Duodenal mucosa (tissue), 2 donors: ENCODE measurements around the gene REC8.
"Not testable (repeated sequence)": the region's sequence is repeated elsewhere in the genome, so short reads cannot be mapped to it uniquely, and the experiment has no call there.

Experiments used
- H3K27ac ChIP-seq: one replicate; pipeline ENCODE4 v1.7.0; 2013; ENCODE audit warnings: low read depth, low read length
- H3K27me3 ChIP-seq, 2 donors: one replicate each; pipeline ENCODE4 v1.7.0; 2013; ENCODE audit warnings: low read length in 2 of 2, control low read depth in 1 of 2; ENCODE audit not compliant: insufficient read depth in 2 of 2, control insufficient read depth in 1 of 2
- H3K36me3 ChIP-seq, 2 donors: one replicate each; pipeline ENCODE4 v1.7.0; 2013; ENCODE audit warnings: low read length in 2 of 2, control low read depth in 1 of 2; ENCODE audit not compliant: insufficient read depth in 2 of 2, control insufficient read depth in 1 of 2
- H3K4me1 ChIP-seq, 2 donors: one replicate each; pipeline ENCODE4 v1.7.0; 2013; ENCODE audit warnings: low read length in 2 of 2, control low read depth in 1 of 2; ENCODE audit not compliant: insufficient read depth in 2 of 2, control insufficient read depth in 1 of 2
- H3K4me3 ChIP-seq, 2 donors: one replicate each; pipeline ENCODE4 v1.7.0; 2013; ENCODE audit warnings: low read length in 2 of 2, low read depth in 1 of 2
- H3K9ac ChIP-seq, 2 donors: one replicate each; pipeline ENCODE4 v1.7.0; 2013; ENCODE audit warnings: low read length in 2 of 2, low read depth in 1 of 2
- H3K9me3 ChIP-seq, 2 donors: one replicate each; pipeline ENCODE4 v1.7.0; 2013; ENCODE audit warnings: low read length in 2 of 2, control low read depth in 1 of 2; ENCODE audit not compliant: control insufficient read depth in 1 of 2

Gene REC8

DNA sequence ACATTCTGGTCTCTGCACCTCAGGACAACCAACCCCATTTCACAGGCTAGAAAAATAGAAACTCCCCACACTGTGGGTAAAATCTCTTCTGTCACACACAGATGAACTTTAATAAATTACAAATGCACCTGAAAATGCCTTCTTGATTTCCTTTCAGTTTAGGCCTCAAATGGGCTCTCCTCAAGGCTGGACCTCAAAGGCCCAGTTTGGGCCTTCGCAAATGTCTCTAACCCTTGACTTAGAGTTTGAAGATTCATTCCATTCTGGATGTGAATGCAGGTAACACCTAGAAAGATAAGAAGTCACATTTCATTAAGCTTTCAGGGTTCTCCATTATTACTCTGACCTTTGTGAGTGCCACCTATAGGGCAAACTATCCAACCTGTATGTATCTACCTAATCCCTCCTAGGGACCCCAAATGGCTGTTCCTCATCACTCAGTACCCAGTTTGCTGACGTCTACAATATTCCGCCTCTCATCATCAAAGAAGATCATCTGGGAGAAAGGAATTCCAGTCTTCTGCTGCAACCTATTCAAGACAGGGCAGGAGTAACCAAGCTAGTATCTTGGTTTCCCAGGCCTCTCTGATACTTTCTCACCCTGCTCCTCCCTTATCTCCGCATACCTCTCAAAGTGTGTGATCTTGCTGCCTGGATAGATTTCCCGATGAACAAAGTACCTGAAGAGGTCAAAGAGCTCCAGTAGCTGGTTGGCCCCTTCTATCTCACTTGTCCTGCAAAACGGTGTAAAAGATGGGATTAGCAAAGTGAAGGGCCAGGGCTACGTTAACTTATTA, 42.2 kb downstream of the REC8 start:
- H3K27ac ChIP-seq = peak overlapping the region; percentile 97

GRCh38 chr14:24215495-24216344, 43.8 kb downstream of the REC8 start, which contains the start of gene MDP1:
MDP1 (minus strand) TSS chr14:24216066; CDS start chr14:24215955, 111 bp downstream.
- H3K9ac ChIP-seq = peak within 1 kb of the TSS; percentile 83 to 99
- no peaks in the 10 kb centered on the region for H3K9me3 ChIP-seq
- peak within 1 kb of the TSS; percentile 74 for H3K27ac ChIP-seq
- peaks cover 16 to 21% of the 10 kb centered on the region in 2 donors for H3K4me1 ChIP-seq
- H3K27me3 ChIP-seq = no peaks in the 10 kb centered on the region
- H3K4me3 ChIP-seq = peak within 1 kb of the TSS; percentile 84 to 96
- peaks cover under 1 to 20% of the 10 kb centered on the region in 2 donors for H3K36me3 ChIP-seq

More for the DNA sequence above, 42.2 kb downstream of the REC8 start:
- Histone ChIP-seq H3K4me1 (peaks cover 16 to 21% of the 10 kb centered on the region in 2 donors), H3K9me3 (no peaks in the 10 kb centered on the region), H3K27me3 (no peaks in the 10 kb centered on the region), H3K4me3 (peak overlapping the region; percentile 78 to 93), H3K9ac (peak overlapping the region; percentile 90 to 95), H3K36me3 (peaks cover 13 to 37% of the 10 kb centered on the region in 2 donors)

- Histone ChIP-seq H3K27ac (no peak overlapping the region), H3K4me1 (peaks cover 16 to 21% of the 10 kb centered on the region in 2 donors), H3K27me3 (no peaks in the 10 kb centered on the region), H3K4me3 (peak overlapping the region; percentile 84 to 96), H3K36me3 (peaks cover 0 to 17% of the 10 kb centered on the region in 2 donors), H3K9ac (peak overlapping the region in 1 of 2 donors; percentile 34), H3K9me3 (no peaks in the 10 kb centered on the region)
Observed at GRCh38 chr14:24216345-24216699, 44.4 kb downstream of the REC8 start.

DNA sequence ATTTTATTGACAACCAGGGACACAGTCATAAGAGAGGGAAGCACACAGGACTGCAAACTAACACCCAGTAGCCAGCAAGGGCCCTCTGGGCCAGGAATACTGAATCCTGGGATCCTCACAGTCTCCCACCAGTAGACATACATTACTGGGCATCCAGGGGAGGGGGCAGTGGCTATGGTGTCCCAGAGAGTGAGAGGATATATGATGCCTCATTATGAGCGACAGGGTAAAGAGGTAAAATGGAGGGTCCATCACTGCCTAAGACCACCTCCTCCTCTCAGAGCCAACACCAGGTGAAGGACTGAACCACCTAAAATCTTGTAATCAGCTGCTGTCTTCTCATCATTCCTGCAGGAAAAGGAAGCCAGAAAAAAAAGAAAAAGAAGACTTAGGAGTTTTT, 45.0 kb downstream of the REC8 start:
- not testable (repeated sequence) for H3K4me3 ChIP-seq, H3K27ac ChIP-seq, H3K9ac ChIP-seq, H3K27me3 ChIP-seq, H3K9me3 ChIP-seq
- H3K4me1 ChIP-seq = peaks cover 16 to 21% of the 10 kb centered on the region in 2 donors
- H3K36me3 ChIP-seq = peaks cover 0 to 12% of the 10 kb centered on the region in 2 donors

DNA sequence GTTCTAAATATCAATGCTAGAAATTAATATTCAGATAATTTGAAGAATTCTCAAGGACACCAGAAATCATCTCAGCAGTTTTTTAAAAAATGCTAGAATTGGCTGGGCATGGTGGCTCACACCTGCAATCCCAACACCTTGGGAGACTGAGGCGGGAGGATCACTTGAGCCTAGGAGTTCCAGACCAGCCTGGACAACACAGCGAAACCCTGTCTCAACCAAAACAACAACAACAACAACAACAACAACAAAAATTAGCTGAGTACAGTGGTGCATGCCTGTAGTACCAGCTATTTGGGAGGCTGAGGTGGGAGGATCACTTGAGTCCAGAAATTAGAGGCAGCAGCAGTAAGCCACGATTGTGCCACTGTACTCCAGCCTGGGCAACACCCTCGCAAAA, 47.2 kb downstream of the REC8 start:
- H3K4me3 ChIP-seq = no peak overlapping the region
- H3K27ac ChIP-seq = no peak overlapping the region
- H3K9me3 ChIP-seq = no peaks in the 10 kb centered on the region
- H3K4me1 ChIP-seq = peaks cover 9 to 12% of the 10 kb centered on the region in 2 donors
- H3K36me3 ChIP-seq = peaks cover 0 to 12% of the 10 kb centered on the region in 2 donors
- no peaks in the 10 kb centered on the region for H3K27me3 ChIP-seq
- no peak overlapping the region for H3K9ac ChIP-seq

- H3K9me3 ChIP-seq = no peaks in the 10 kb centered on the region
- no peaks in the 10 kb centered on the region for H3K27me3 ChIP-seq
- H3K9ac ChIP-seq = no peak overlapping the region
- no peak overlapping the region for H3K27ac ChIP-seq
- peaks cover 0 to 12% of the 10 kb centered on the region in 2 donors for H3K36me3 ChIP-seq
- no peak overlapping the region for H3K4me3 ChIP-seq
- H3K4me1 ChIP-seq = peaks cover 5 to 8% of the 10 kb centered on the region in 2 donors
Observed at GRCh38 chr14:24219521-24219920, 47.6 kb downstream of the REC8 start.

- H3K9ac ChIP-seq, H3K27me3 ChIP-seq, H3K9me3 ChIP-seq, H3K4me1 ChIP-seq, H3K27ac ChIP-seq, H3K36me3 ChIP-seq, H3K4me3 ChIP-seq: not testable (repeated sequence)
Observed at GRCh38 chr14:24222987-24223386, 51.1 kb downstream of the REC8 start.

GRCh38 chr14:24224618-24225071, 52.8 kb downstream of the REC8 start:
- H3K4me1 ChIP-seq = no peaks in the 10 kb centered on the region
- H3K36me3 ChIP-seq = no peaks in the 10 kb centered on the region
- H3K27me3 ChIP-seq = no peaks in the 10 kb centered on the region
- no peak overlapping the region for H3K9ac ChIP-seq
- no peaks in the 10 kb centered on the region for H3K9me3 ChIP-seq
- no peak overlapping the region for H3K4me3 ChIP-seq
- no peak overlapping the region for H3K27ac ChIP-seq

DNA sequence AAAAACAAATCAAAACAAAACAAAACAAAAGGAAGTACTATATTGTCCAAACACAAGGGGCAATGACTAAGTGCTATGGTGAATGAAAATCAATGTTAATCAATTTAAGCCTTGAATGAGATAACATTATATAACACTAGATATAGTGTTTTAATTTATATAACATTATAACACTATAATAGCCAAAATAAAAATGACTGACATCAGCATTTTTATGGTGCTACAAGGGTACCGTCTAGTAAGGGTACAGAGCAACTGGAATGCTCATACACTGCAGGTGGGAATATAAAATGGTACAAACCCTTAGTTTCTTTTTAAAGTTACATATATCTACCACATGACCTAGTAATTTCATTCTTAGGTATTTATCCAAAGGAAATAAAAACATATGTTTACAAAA, 54.6 kb downstream of the REC8 start:
- H3K4me3 ChIP-seq = no peak overlapping the region
- no peak overlapping the region for H3K9ac ChIP-seq
- no peaks in the 10 kb centered on the region for H3K9me3 ChIP-seq
- no peak overlapping the region for H3K27ac ChIP-seq
- no peaks in the 10 kb centered on the region for H3K36me3 ChIP-seq
- H3K27me3 ChIP-seq = no peaks in the 10 kb centered on the region
- H3K4me1 ChIP-seq = peaks cover 8% of the 10 kb centered on the region in 2 donors

DNA sequence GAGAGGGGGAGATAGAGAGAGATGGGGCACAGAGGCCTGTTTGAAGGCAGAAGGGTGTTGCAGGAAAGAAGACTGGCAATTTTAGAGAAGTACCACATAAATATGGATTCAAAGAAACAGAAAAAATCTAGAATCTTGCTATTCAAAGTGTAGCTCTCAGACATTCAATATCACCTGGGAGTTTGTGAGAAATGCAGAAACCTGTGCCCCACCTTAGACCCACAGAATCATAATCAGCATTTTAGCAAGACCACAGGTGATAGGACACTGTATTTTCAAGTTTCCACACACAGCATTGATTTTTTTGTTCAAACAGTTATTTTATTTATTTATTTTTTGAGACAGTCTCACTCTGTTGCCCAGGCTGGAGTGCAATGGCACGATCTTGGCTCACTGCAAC, 57.0 kb downstream of the REC8 start:
- Histone ChIP-seq H3K4me1 (peaks cover 17 to 21% of the 10 kb centered on the region in 2 donors), H3K27me3 (no peaks in the 10 kb centered on the region), H3K9me3 (no peaks in the 10 kb centered on the region), H3K4me3 (no peak overlapping the region), H3K36me3 (no peaks in the 10 kb centered on the region), H3K9ac (no peak overlapping the region), H3K27ac (no peak overlapping the region)
